Measurements from ENCODE around the gene CLIC5.

The CLIC5 gene

GRCh38 chr6:45841062-45841461 lies 174.6 kb downstream of the CLIC5 start:
- no peak for TF ChIP-seq ZNF274 (IDR thresholded peaks at IDR 0.05; ENCODE audit: low read depth, low read length)

DNA sequence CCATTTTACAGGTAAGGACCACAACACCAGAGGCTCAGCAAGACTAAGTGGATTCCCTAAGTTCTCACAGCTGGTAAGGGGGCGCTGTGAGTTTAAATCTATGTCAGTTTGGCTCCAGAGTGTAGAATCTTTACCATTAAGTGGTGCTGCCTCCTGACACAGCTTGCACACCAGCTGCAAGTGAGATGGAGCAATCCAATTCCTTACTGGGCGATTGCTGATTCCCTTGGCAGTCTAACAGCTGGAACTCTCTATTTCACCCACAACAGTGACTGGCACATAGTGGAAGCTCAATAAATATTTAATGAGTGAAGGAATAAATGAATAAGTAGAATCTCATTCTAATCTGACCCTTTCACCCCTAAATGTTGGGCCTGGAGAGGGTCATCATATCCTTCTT lies 176.7 kb downstream of the CLIC5 start:
- H3K4me3 ChIP-seq (ENCODE audit: low read length), result no peak overlapping the region
- no peak for TF ChIP-seq ZNF274 (IDR thresholded peaks at IDR 0.05; ENCODE audit: low read depth, low read length)

More at GRCh38 chr6:45841062-45841461, 174.6 kb downstream of the CLIC5 start:
- H3K4me3 ChIP-seq (ENCODE audit: low read length), result no peak overlapping the region

- TF ChIP-seq ZNF274 (IDR thresholded peaks at IDR 0.05; ENCODE audit: low read depth, low read length), result no peak
- no peak overlapping the region for H3K4me3 ChIP-seq (ENCODE audit: low read length)
These were observed 177.2 kb downstream of the CLIC5 start for GRCh38 chr6:45838451-45838850.

- TF ChIP-seq ZNF274 (IDR thresholded peaks at IDR 0.05; ENCODE audit: low read depth, low read length), result no peak
These were observed 178.0 kb downstream of the CLIC5 start for GRCh38 chr6:45837541-45838200.

GRCh38 chr6:45836984-45837383 lies 178.7 kb downstream of the CLIC5 start:
- TF ChIP-seq ZNF274 (IDR thresholded peaks at IDR 0.05; ENCODE audit: low read depth, low read length), result no peak
- H3K4me3 ChIP-seq (ENCODE audit: low read length), result no peak overlapping the region

More at GRCh38 chr6:45837541-45838200, 178.0 kb downstream of the CLIC5 start:
- no peak overlapping the region for H3K4me3 ChIP-seq (ENCODE audit: low read length)

DNA sequence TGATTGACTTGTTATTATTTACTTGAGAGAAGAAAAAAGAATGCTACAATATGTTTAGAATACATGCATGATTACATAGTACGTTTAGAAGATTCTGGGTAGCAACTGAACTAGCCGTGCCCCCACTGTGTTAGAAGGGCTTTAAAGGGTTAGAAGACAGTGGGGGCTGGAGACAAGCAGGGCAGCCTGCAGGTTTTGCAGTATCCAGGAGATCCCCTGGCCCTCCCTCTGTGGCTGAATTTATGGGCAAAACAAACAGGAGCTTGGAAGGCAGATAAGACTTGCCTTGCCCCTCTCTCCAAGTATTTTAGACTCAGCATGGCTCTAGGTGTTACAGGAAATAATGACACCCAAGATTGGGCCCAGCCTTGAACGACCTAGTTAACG lies 179.2 kb downstream of the CLIC5 start:
- no peak overlapping the region for H3K4me3 ChIP-seq (ENCODE audit: low read length)
- TF ChIP-seq ZNF274 (IDR thresholded peaks at IDR 0.05; ENCODE audit: low read depth, low read length), result no peak

DNA sequence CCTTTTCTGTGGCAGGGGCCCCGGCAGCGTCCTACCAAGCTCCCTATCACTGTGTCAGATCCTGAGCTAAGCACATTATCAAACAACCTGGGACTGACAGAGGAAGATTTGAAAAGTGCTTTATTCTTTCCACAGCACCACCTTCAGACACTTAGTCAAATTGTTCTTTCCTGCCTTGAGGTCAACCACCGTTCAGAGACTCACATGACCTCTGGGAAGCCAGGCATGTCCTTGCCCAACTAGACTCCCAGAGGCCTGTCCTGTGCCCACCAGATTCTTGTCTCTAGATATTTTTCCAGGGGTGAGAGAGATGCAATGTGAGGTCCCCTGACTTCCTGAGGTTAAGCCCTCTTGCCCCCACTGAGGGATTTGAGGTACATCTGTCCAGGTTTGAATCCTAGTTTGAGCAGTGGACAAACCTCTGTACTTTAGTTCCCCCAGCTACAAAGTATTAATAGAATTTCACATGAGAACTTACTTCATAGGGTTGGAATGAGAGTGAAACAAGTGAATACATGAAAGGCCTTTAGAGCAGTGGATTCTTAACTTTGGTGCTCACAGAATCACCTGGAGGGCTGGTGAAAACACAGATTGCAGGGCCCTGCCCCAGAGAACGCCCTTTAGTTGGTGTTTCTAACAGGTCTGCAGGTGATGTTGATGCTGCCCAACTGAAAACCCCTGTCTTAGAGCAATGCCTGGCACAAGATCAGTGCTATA lies 179.8 kb downstream of the CLIC5 start:
- no peak overlapping the region for H3K4me3 ChIP-seq (ENCODE audit: low read length)
- no peak for TF ChIP-seq ZNF274 (IDR thresholded peaks at IDR 0.05; ENCODE audit: low read depth, low read length)

DNA sequence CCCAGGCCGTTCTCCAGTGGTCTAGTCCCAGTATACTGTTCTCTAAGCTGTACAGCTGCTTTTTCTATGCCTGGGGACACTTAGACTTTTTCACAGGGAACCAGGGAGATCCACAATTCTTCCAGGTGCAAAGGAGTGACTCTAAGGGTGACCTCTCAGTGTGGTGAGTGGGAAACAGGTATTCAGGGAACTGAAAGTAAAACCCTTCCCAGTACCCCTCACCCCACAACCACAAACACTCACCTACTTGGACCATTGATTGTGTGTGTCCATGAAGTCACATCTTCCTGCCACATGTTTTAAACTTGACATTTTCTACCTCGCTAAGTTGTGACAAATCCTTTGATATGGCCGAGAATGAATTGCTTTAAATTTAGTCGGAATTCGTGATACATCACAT lies 183.6 kb downstream of the CLIC5 start:
- H3K4me3 ChIP-seq (ENCODE audit: low read length), result no peak overlapping the region; the same call in 1 of the 2 replicates
- no peak for TF ChIP-seq ZNF274 (IDR thresholded peaks at IDR 0.05; ENCODE audit: low read depth, low read length)
